ENCODE data around the gene ANKAR.
"Not testable (repeated sequence)": the region's sequence is repeated elsewhere in the genome, so short reads cannot be mapped to it uniquely, and the experiment has no call there.

Gene ANKAR

DNA sequence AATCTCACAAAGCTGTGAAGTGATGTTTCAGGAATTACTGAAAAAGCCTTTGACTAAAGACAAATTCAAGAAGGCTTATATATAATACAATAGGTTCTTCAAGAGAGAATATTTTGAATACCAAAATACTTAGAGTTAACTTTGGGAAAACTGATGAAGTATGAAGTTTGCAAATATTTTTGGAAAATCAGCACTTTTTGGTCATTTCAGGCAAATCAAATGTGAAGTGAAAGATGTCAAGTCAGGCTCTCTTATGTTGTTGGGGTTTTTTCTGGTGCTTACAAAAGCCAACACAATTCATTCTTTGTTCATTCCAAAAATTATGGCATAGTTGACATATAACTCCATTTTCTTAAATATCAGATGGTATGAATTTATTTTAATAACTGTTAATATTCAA lies 27.9 kb upstream of the ANKAR start:
- Histone ChIP-seq H3K4me2 (ENCODE audit: low read depth, low read length, poor library complexity, severe bottlenecking) (no peak overlapping the region), H3K27me3 (ENCODE audit: low read length) (no peaks in the 10 kb centered on the region), H2AFZ (ENCODE audit: low read depth, low read length, severe bottlenecking) (no peak overlapping the region), H3K4me3 (ENCODE audit: insufficient read depth, low read length, poor library complexity, severe bottlenecking) (no peak overlapping the region), H3F3A (ENCODE audit: insufficient read depth) (no peaks in the 10 kb centered on the region), H3K79me2 (ENCODE audit: insufficient read depth, low read length) (no peaks in the 10 kb centered on the region), H3K9me3 (ENCODE audit: insufficient read depth, low read length) (no peaks in the 10 kb centered on the region), H3K27ac (ENCODE audit: low read depth, low read length) (no peak overlapping the region), H3K9me2 (replicated peaks; ENCODE audit: insufficient read depth, low read length) (no peaks in the 10 kb centered on the region), H4K20me1 (ENCODE audit: low read depth, low read length) (no peaks in the 10 kb centered on the region), H3K9ac (ENCODE audit: low read length) (no peak overlapping the region), H3K36me3 (ENCODE audit: low read length) (no peaks in the 10 kb centered on the region)
- TF ChIP-seq CTCF (IDR thresholded peaks at IDR 0.05; ENCODE audit: insufficient read depth, low read length, poor library complexity, severe bottlenecking) (no peak), EZH2phosphoT487 (conservative IDR thresholded peaks at IDR 0.05; ENCODE audit: low read length) (no peak)

- H3K27ac ChIP-seq (ENCODE audit: low read depth, low read length): no peak overlapping the region
- no peaks in the 10 kb centered on the region for H3K79me2 ChIP-seq (ENCODE audit: insufficient read depth, low read length)
- no peaks in the 10 kb centered on the region for H3K27me3 ChIP-seq (ENCODE audit: low read length)
- TF ChIP-seq CTCF (IDR thresholded peaks at IDR 0.05; ENCODE audit: insufficient read depth, low read length, poor library complexity, severe bottlenecking) (no peak), EZH2phosphoT487 (conservative IDR thresholded peaks at IDR 0.05; ENCODE audit: low read length) (no peak)
- H2AFZ ChIP-seq (ENCODE audit: low read depth, low read length, severe bottlenecking): no peak overlapping the region
- H3F3A ChIP-seq (ENCODE audit: insufficient read depth): no peaks in the 10 kb centered on the region
- no peak overlapping the region for H3K4me2 ChIP-seq (ENCODE audit: low read depth, low read length, poor library complexity, severe bottlenecking)
- H3K9ac ChIP-seq (ENCODE audit: low read length): no peak overlapping the region
- H4K20me1 ChIP-seq (ENCODE audit: low read depth, low read length): no peaks in the 10 kb centered on the region
- H3K36me3 ChIP-seq (ENCODE audit: low read length): no peaks in the 10 kb centered on the region
- H3K4me3 ChIP-seq (ENCODE audit: insufficient read depth, low read length, poor library complexity, severe bottlenecking): no peak overlapping the region
- H3K9me3 ChIP-seq (ENCODE audit: insufficient read depth, low read length): no peaks in the 10 kb centered on the region
- no peaks in the 10 kb centered on the region for H3K9me2 ChIP-seq (replicated peaks; ENCODE audit: insufficient read depth, low read length)
Observed at GRCh38 chr2:189648846-189649509, 25.5 kb upstream of the ANKAR start.

- H3K9me3 ChIP-seq (ENCODE audit: insufficient read depth, low read length): no peaks in the 10 kb centered on the region
- H4K20me1 ChIP-seq (ENCODE audit: low read depth, low read length): no peaks in the 10 kb centered on the region
- H3K4me2 ChIP-seq (ENCODE audit: low read depth, low read length, poor library complexity, severe bottlenecking): no peak overlapping the region
- no peaks in the 10 kb centered on the region for H3K27me3 ChIP-seq (ENCODE audit: low read length)
- no peaks in the 10 kb centered on the region for H3K79me2 ChIP-seq (ENCODE audit: insufficient read depth, low read length)
- H3K9ac ChIP-seq (ENCODE audit: low read length): no peak overlapping the region
- no peaks in the 10 kb centered on the region for H3K9me2 ChIP-seq (replicated peaks; ENCODE audit: insufficient read depth, low read length)
- no peaks in the 10 kb centered on the region for H3K36me3 ChIP-seq (ENCODE audit: low read length)
- no peaks in the 10 kb centered on the region for H3F3A ChIP-seq (ENCODE audit: insufficient read depth)
- H3K4me3 ChIP-seq (ENCODE audit: insufficient read depth, low read length, poor library complexity, severe bottlenecking): no peak overlapping the region
- no peak overlapping the region for H3K27ac ChIP-seq (ENCODE audit: low read depth, low read length)
- no peak overlapping the region for H2AFZ ChIP-seq (ENCODE audit: low read depth, low read length, severe bottlenecking)
- no peak for TF ChIP-seq CTCF (IDR thresholded peaks at IDR 0.05; ENCODE audit: insufficient read depth, low read length, poor library complexity, severe bottlenecking)
- TF ChIP-seq EZH2phosphoT487 (conservative IDR thresholded peaks at IDR 0.05; ENCODE audit: low read length): no peak
Observed at GRCh38 chr2:189651284-189651683, 23.2 kb upstream of the ANKAR start.

DNA sequence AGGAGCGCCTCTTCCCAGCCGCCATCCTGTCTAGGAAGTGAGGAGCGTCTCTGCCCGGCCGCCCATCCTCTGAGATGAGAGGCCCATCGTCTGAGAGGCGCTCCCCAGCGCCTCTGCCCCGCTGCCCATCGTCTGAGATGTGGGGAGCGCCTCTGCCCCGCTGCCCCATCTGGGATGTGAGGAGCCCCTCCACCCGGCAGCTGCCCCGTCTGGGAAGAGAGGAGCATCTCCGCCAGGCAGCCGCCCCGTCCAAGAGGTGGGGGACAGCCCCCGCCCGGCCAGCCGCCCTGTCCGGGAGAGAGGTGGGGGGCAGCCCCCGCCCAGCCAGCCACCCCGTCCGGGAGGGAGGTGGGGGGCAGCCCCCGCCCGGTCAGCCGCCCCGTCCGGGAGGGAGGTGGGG lies 21.0 kb upstream of the ANKAR start:
- not testable (repeated sequence) for H3K27ac ChIP-seq (ENCODE audit: low read depth, low read length); H3F3A ChIP-seq (ENCODE audit: insufficient read depth); H3K79me2 ChIP-seq (ENCODE audit: insufficient read depth, low read length); H3K9ac ChIP-seq (ENCODE audit: low read length); H2AFZ ChIP-seq (ENCODE audit: low read depth, low read length, severe bottlenecking); H3K4me2 ChIP-seq (ENCODE audit: low read depth, low read length, poor library complexity, severe bottlenecking); H3K9me3 ChIP-seq (ENCODE audit: insufficient read depth, low read length); H3K4me3 ChIP-seq (ENCODE audit: insufficient read depth, low read length, poor library complexity, severe bottlenecking); H4K20me1 ChIP-seq (ENCODE audit: low read depth, low read length); H3K27me3 ChIP-seq (ENCODE audit: low read length); H3K36me3 ChIP-seq (ENCODE audit: low read length); H3K9me2 ChIP-seq (replicated peaks; ENCODE audit: insufficient read depth, low read length)
